Prostate gland (tissue), 2 donors: ENCODE data around the gene SMIM14.
"Not testable (repeated sequence)": the region's sequence is repeated elsewhere in the genome, so short reads cannot be mapped to it uniquely, and the experiment has no call there.

Source experiments
- CTCF ChIP-seq, 4 experiments: fragments of 200-600 bp in 2 of 4; fragments of 450-650 bp in 2 of 4; sonication (generic) in 2 of 4; IDR thresholded peaks; 1 replicate in 3 of 4; 2 replicates in 1 of 4; pipeline ENCODE4 v1.5.1; 2016 to 2019; ENCODE audit warnings: antibody characterized with exemption in 4 of 4, mild to moderate bottlenecking in 2 of 4, moderate library complexity in 2 of 4
- POLR2A ChIP-seq: fragments of 450-650 bp; IDR thresholded peaks from one replicate; pipeline ENCODE4 v1.6.1; 2016; ENCODE audit warnings: antibody characterized with exemption, mild to moderate bottlenecking

- TF ChIP-seq CTCF (IDR thresholded peaks at IDR 0.05); POLR2A: not testable (repeated sequence)
Measured at GRCh38 chr4:39515669-39516401, 122.8 kb downstream of the SMIM14 start.
